IMR-90 (cell line): Measurements from ENCODE around the gene CLEC3B. TPM values are rescaled to one million over a fixed set of nuclear protein-coding genes. Genes with fewer than 3 reads are reported as not detected.

Experiments used
- ATAC-seq: fragments of 200-7000 bp; cut with Tn5 transposase; 2 replicates; pipeline ENCODE4 v1.9.1; 2020; ENCODE audit warnings: low read depth, mild to moderate bottlenecking, moderate library complexity
- BruUV-seq: library from RNA; stranded (reverse); fragments of 400-500 nt; replicated peaks from 2 replicates; lab custom pipeline; 2021; lab: Mats Ljungman, UMichigan
- CTCF ChIA-PET: fragments of 300-600 bp; formaldehyde crosslinking; extraction: SDS; loops from one replicate; lab custom pipeline; 2021; ENCODE audit warnings: antibody characterized with exemption; lab: Yijun Ruan, JAX
- POLR2A ChIA-PET: fragments of 300-600 bp; sonication (Branson Sonifier 250); formaldehyde crosslinking; loops from one replicate; lab custom pipeline; 2022; ENCODE audit warnings: antibody characterized with exemption; ENCODE audit not compliant: unreplicated experiment; lab: Charles Lee
- DNase-seq: peaks from one replicate; pipeline ENCODE4 v3.0.0; 2013
- H2AFZ ChIP-seq: replicated peaks from 2 replicates; pipeline ENCODE3; 2013; ENCODE audit warnings: low read length, mild to moderate bottlenecking; ENCODE audit not compliant: poor library complexity
- H2AK5ac ChIP-seq: 2 replicates; pipeline ENCODE4 v1.6.1; 2013; ENCODE audit warnings: low read depth, low read length, inconsistent platforms
- H2AK9ac ChIP-seq: replicated peaks from 2 replicates; pipeline ENCODE3; 2013; ENCODE audit warnings: mild to moderate bottlenecking, low read depth, low read length, moderate library complexity; ENCODE audit not compliant: poor library complexity
- H2BK120ac ChIP-seq: 2 replicates; pipeline ENCODE4 v1.6.1; 2013; ENCODE audit warnings: low read depth, low read length, inconsistent platforms
- H2BK15ac ChIP-seq: 3 replicates; pipeline ENCODE4 v1.6.1; 2013; ENCODE audit warnings: low read depth, low read length, inconsistent platforms
- H2BK20ac ChIP-seq: 2 replicates; pipeline ENCODE4 v1.6.1; 2013; ENCODE audit warnings: low read depth, mild to moderate bottlenecking, inconsistent platforms, low read length, moderate library complexity
- H2BK5ac ChIP-seq: 2 replicates; pipeline ENCODE4 v1.6.1; 2013; ENCODE audit warnings: mild to moderate bottlenecking, low read depth, low read length, inconsistent platforms; ENCODE audit not compliant: poor library complexity, severe bottlenecking
- H3K14ac ChIP-seq: replicated peaks from 2 replicates; pipeline ENCODE4 v1.6.1; 2013; ENCODE audit warnings: low read depth, low read length, inconsistent platforms
- H3K18ac ChIP-seq: 2 replicates; pipeline ENCODE4 v1.6.1; 2013; ENCODE audit warnings: low read depth, low read length, control low read depth
- H3K23ac ChIP-seq: 2 replicates; pipeline ENCODE4 v1.6.1; 2013; ENCODE audit warnings: low read depth, low read length, inconsistent platforms
- H3K27ac ChIP-seq: 2 replicates; pipeline ENCODE4 v1.5.1; 2013; ENCODE audit warnings: mild to moderate bottlenecking, control low read depth, low read length; ENCODE audit not compliant: insufficient read depth
- H3K27me3 ChIP-seq: 2 replicates; pipeline ENCODE4 v1.6.1; 2013; ENCODE audit warnings: low read length; ENCODE audit not compliant: control insufficient read depth, insufficient read depth
- H3K36me3 ChIP-seq: 2 replicates; pipeline ENCODE4 v1.6.1; 2013; ENCODE audit warnings: low read length, mixed read lengths; ENCODE audit not compliant: control insufficient read depth, insufficient read depth
- H3K4ac ChIP-seq: 2 replicates; pipeline ENCODE4 v1.6.1; 2013; ENCODE audit warnings: low read depth, low read length, inconsistent platforms
- H3K4me1 ChIP-seq: 2 replicates; pipeline ENCODE4 v1.6.1; 2013; ENCODE audit warnings: low read length, mixed read lengths; ENCODE audit not compliant: control insufficient read depth, insufficient read depth
- H3K4me2 ChIP-seq: 2 replicates; pipeline ENCODE4 v1.6.1; 2013; ENCODE audit warnings: low read depth, mild to moderate bottlenecking, control low read depth, low read length, moderate library complexity
- H3K4me3 ChIP-seq: 2 replicates; pipeline ENCODE4 v1.5.1; 2013; ENCODE audit warnings: low read depth, mild to moderate bottlenecking, control low read depth, low read length, moderate library complexity; ENCODE audit not compliant: insufficient read depth
- H3K56ac ChIP-seq: 2 replicates; pipeline ENCODE4 v1.6.1; 2013; ENCODE audit warnings: low read length, inconsistent platforms; ENCODE audit not compliant: insufficient read depth; ENCODE audit errors: extremely low read depth
- H3K79me1 ChIP-seq, 2 experiments: 2 replicates each; pipeline ENCODE4 v1.6.1; 2013; ENCODE audit warnings: low read length in 2 of 2, inconsistent platforms in 1 of 2, low read depth in 1 of 2
- H3K9ac ChIP-seq: 2 replicates; pipeline ENCODE4 v1.6.1; 2013; ENCODE audit warnings: low read depth, low read length, control low read depth
- H3K9me1 ChIP-seq: 2 replicates; pipeline ENCODE4 v1.6.1; 2013; ENCODE audit warnings: low read length, inconsistent platforms; ENCODE audit not compliant: insufficient read depth
- H3K9me3 ChIP-seq: 2 replicates; pipeline ENCODE4 v1.6.1; 2013; ENCODE audit warnings: low read length; ENCODE audit not compliant: control insufficient read depth, insufficient read depth
- H4K20me1 ChIP-seq: 2 replicates; pipeline ENCODE4 v1.6.1; 2013; ENCODE audit warnings: low read length, inconsistent platforms; ENCODE audit not compliant: insufficient read depth
- H4K5ac ChIP-seq: 2 replicates; pipeline ENCODE4 v1.6.1; 2013; ENCODE audit warnings: mild to moderate bottlenecking, low read depth, low read length, control low read depth
- H4K8ac ChIP-seq, 2 experiments: 2 replicates each; pipeline ENCODE4 v1.6.1; 2013; ENCODE audit warnings: low read depth in 2 of 2, low read length in 2 of 2, control low read depth in 1 of 2, inconsistent platforms in 1 of 2
- H4K91ac ChIP-seq: 2 replicates; pipeline ENCODE4 v1.6.1; 2013; ENCODE audit warnings: low read depth, low read length, inconsistent platforms; ENCODE audit not compliant: insufficient read depth
- BHLHE40 ChIP-seq: fragments of 150-350 bp; IDR thresholded peaks from 2 replicates; pipeline ENCODE4 v1.6.1; 2016; ENCODE audit warnings: mild to moderate bottlenecking, low read depth, low read length
- CEBPB ChIP-seq: IDR thresholded peaks from 2 replicates; pipeline ENCODE4 v1.6.1; 2012; ENCODE audit warnings: low read depth, low read length, improper control_type of control experiment
- CHD1 ChIP-seq: IDR thresholded peaks from 2 replicates; pipeline ENCODE4 v1.6.1; 2012; ENCODE audit warnings: low read depth, low read length, improper control_type of control experiment
- CTCF ChIP-seq: conservative IDR thresholded peaks from 2 replicates; pipeline ENCODE4 v1.5.1; 2012; ENCODE audit warnings: mild to moderate bottlenecking, low read depth, low read length, improper control_type of control experiment
- ELK1 ChIP-seq: fragments of 150-350 bp; IDR thresholded peaks from 2 replicates; pipeline ENCODE4 v1.6.1; 2016; ENCODE audit warnings: low read depth, mild to moderate bottlenecking, low read length, moderate library complexity, borderline replicate concordance
- MAFK ChIP-seq: IDR thresholded peaks from 2 replicates; pipeline ENCODE4 v1.6.1; 2012; ENCODE audit warnings: low read depth, low read length, improper control_type of control experiment
- MAZ ChIP-seq: IDR thresholded peaks from 2 replicates; pipeline ENCODE4 v1.6.1; 2012; ENCODE audit warnings: low read depth, mild to moderate bottlenecking, low read length, improper control_type of control experiment, moderate library complexity, borderline replicate concordance
- MXI1 ChIP-seq: IDR thresholded peaks from 2 replicates; pipeline ENCODE4 v1.6.1; 2012; ENCODE audit warnings: low read depth, mild to moderate bottlenecking, low read length, moderate library complexity, borderline replicate concordance
- POLR2A ChIP-seq: IDR thresholded peaks from 2 replicates; pipeline ENCODE4 v1.6.1; 2012; ENCODE audit warnings: mild to moderate bottlenecking, low read depth, low read length
- SMC3 ChIP-seq: fragments of 150-350 bp; IDR thresholded peaks from 2 replicates; pipeline ENCODE4 v1.6.1; 2016; ENCODE audit warnings: low read depth, mild to moderate bottlenecking, antibody characterized with exemption, low read length, moderate library complexity
- WGBS, 2 experiments: methylation state at CpG; one replicate each; pipeline versions ENCODE4 v1.1.5 to v1.1.7; 2013; ENCODE audit warnings: missing lambda C conversion rate in 2 of 2; ENCODE audit not compliant: insufficient read length in 1 of 2; ENCODE audit errors: extremely low coverage in 2 of 2; 5-methylcytosine and 5-hydroxymethylcytosine counted together
- dilution Hi-C: fragments of 300-500 bp; cut with HindIII; formaldehyde crosslinking; loops from one replicate; pipeline ENCODE4 v1.14.3; 2018; ENCODE audit warnings: low sequenced_read_pairs; ENCODE audit not compliant: unreplicated experiment
- in situ Hi-C: fragments of 300-500 bp; cut with MboI; formaldehyde crosslinking; loops from 3 replicates; pipeline ENCODE4 v1.14.3; 2019; ENCODE audit warnings: low sequenced_read_pairs, inconsistent platforms, mixed read lengths
- intact Hi-C: fragments of 100-400 bp; cut with micrococcal nuclease; formaldehyde crosslinking; loops from 2 replicates; pipeline ENCODE4 v1.10.0; 2022
- polyA plus RNA-seq, 3 experiments: library from polyadenylated mRNA; depleted of rRNA; stranded (reverse); fragments of >200 nt; gene quantifications; 2 replicates each; pipeline ENCODE4 v1.2.3, GENCODE V29; 2012; ENCODE audit warnings: low replicate concordance in 1 of 3
- total RNA-seq: library from RNA; depleted of rRNA; stranded (reverse); fragments of >200 nt; gene quantifications from 2 replicates; pipeline ENCODE4 v1.2.3, GENCODE V29; 2012

The CLEC3B gene
- total and polyA plus RNA-seq, 2 of the 4 experiments (the other 2 are of a cell fraction) = 3.6 to 13.2 TPM

GRCh38 chr3:44981220-44981619, 44.9 kb upstream of the CLEC3B start:
- Histone ChIP-seq H2AFZ (no peak overlapping the region), H2BK5ac (no peak overlapping the region), H3K79me1 (peaks cover 63 to 79% of the 10 kb centered on the region in 2 experiments), H2AK9ac (no peak overlapping the region), H4K91ac (no peak overlapping the region), H3K4ac (no peak overlapping the region), H3K27me3 (no peaks in the 10 kb centered on the region), H3K4me1 (peaks cover 3% of the 10 kb centered on the region), H3K9me1 (peaks cover 4% of the 10 kb centered on the region; the same call in 1 of the 2 replicates), H3K14ac (no peak overlapping the region), H4K5ac (no peak overlapping the region), H3K9ac (no peak overlapping the region), H3K36me3 (no peaks in the 10 kb centered on the region), H3K27ac (no peak overlapping the region), H3K4me3 (no peak overlapping the region), H4K8ac (no peak overlapping the region), H3K56ac (no peak overlapping the region), H3K18ac (no peak overlapping the region), H3K9me3 (no peaks in the 10 kb centered on the region), H3K4me2 (no peak overlapping the region), H2BK15ac (no peak overlapping the region), H2AK5ac (no peak overlapping the region), H2BK120ac (no peak overlapping the region), H2BK20ac (no peak overlapping the region), H4K20me1 (peaks cover 42% of the 10 kb centered on the region), H3K23ac (no peak overlapping the region)
- intact Hi-C loops = no loop called here
- ATAC-seq = no peak
- POLR2A ChIA-PET = no interaction called here
- BruUV-seq = no TSS peak
- dilution Hi-C loops = no loop called here
- TF ChIP-seq SMC3 (no peak), BHLHE40 (no peak), POLR2A (no peak), CTCF (no peak), CHD1 (no peak), CEBPB (no peak), MAFK (no peak), MXI1 (no peak), ELK1 (no peak), MAZ (no peak)
- in situ Hi-C loops = no loop called here
- DNase-seq = peak; percentile 27
- WGBS, 2 experiments = no CpG with 5 or more reads among the region's 1 CpG
- CTCF ChIA-PET = no interaction called here
